Ovary (tissue), 3 donors: ENCODE measurements around the gene NAT10.

Experiments
- CTCF ChIP-seq, 3 donors: fragments of 450-650 bp in 2 of 3; fragments of 200-600 bp in 1 of 3; IDR thresholded peaks; one replicate each; pipeline versions ENCODE4 v1.5.1 to v1.8.0; 2016 to 2022; ENCODE audit warnings: antibody characterized with exemption in 3 of 3, mild to moderate bottlenecking in 1 of 3
- EP300 ChIP-seq: sonication (generic); formaldehyde crosslinking; IDR thresholded peaks from one replicate; pipeline ENCODE4 v1.6.1; 2017; ENCODE audit warnings: antibody characterized with exemption
- POLR2A ChIP-seq: fragments of 450-650 bp; IDR thresholded peaks from one replicate; pipeline ENCODE4 v1.6.1; 2017; ENCODE audit warnings: antibody characterized with exemption, mild to moderate bottlenecking, moderate library complexity
- donor health status: DM: no; HTN: no; CAD: no.

- TF ChIP-seq CTCF (IDR thresholded peaks at IDR 0.05) (no peak), POLR2A (no peak), EP300 (no peak)
These were observed 34.7 kb downstream of the NAT10 start for GRCh38 chr11:34140149-34140548.
